ENCODE data around the gene DNAJC4. TPM values are rescaled to one million over a fixed set of nuclear protein-coding genes. Genes with fewer than 3 reads are reported as not detected.

Gene DNAJC4
- total and polyA plus RNA-seq, 9 of the 15 experiments (the other 6 are each of a cell fraction or from before 2014, with no cell fraction given): 4.0 to 32.6 (median 19.9) TPM

- TF ChIP-seq, protein P1, sequence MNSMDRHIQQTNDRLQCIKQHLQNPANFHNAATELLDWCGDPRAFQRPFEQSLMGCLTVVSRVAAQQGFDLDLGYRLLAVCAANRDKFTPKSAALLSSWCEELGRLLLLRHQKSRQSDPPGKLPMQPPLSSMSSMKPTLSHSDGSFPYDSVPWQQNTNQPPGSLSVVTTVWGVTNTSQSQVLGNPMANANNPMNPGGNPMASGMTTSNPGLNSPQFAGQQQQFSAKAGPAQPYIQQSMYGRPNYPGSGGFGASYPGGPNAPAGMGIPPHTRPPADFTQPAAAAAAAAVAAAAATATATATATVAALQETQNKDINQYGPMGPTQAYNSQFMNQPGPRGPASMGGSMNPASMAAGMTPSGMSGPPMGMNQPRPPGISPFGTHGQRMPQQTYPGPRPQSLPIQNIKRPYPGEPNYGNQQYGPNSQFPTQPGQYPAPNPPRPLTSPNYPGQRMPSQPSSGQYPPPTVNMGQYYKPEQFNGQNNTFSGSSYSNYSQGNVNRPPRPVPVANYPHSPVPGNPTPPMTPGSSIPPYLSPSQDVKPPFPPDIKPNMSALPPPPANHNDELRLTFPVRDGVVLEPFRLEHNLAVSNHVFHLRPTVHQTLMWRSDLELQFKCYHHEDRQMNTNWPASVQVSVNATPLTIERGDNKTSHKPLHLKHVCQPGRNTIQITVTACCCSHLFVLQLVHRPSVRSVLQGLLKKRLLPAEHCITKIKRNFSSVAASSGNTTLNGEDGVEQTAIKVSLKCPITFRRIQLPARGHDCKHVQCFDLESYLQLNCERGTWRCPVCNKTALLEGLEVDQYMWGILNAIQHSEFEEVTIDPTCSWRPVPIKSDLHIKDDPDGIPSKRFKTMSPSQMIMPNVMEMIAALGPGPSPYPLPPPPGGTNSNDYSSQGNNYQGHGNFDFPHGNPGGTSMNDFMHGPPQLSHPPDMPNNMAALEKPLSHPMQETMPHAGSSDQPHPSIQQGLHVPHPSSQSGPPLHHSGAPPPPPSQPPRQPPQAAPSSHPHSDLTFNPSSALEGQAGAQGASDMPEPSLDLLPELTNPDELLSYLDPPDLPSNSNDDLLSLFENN (IDR thresholded peaks at IDR 0.05; ENCODE audit: low read depth in 2 of 2, low read length in 2 of 2): no peak
- TF ChIP-seq, protein P2, sequence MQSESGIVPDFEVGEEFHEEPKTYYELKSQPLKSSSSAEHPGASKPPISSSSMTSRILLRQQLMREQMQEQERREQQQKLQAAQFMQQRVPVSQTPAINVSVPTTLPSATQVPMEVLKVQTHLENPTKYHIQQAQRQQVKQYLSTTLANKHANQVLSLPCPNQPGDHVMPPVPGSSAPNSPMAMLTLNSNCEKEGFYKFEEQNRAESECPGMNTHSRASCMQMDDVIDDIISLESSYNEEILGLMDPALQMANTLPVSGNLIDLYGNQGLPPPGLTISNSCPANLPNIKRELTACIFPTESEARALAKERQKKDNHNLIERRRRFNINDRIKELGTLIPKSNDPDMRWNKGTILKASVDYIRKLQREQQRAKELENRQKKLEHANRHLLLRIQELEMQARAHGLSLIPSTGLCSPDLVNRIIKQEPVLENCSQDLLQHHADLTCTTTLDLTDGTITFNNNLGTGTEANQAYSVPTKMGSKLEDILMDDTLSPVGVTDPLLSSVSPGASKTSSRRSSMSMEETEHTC (IDR thresholded peaks at IDR 0.05): no peak
- no peak for TF ChIP-seq NFYB (IDR thresholded peaks at IDR 0.05; ENCODE audit: extremely low read depth, insufficient read length)
- TF ChIP-seq, protein P3, sequence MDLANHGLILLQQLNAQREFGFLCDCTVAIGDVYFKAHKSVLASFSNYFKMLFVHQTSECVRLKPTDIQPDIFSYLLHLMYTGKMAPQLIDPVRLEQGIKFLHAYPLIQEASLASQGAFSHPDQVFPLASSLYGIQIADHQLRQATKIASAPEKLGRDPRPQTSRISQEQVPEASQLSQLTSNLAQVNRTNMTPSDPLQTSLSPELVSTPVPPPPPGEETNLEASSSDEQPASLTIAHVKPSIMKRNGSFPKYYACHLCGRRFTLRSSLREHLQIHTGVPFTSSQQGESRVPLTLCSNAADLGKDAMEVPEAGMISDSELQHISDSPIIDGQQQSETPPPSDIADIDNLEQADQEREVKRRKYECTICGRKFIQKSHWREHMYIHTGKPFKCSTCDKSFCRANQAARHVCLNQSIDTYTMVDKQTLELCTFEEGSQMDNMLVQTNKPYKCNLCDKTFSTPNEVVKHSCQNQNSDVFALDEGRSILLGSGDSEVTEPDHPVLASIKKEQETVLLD (IDR thresholded peaks at IDR 0.05): no peak; the same call in 1 of the 2 replicates
- peak; percentile 48 for TF ChIP-seq MAFK (IDR thresholded peaks at IDR 0.05; ENCODE audit: low read length)
- no peak; the same call in 1 of the 2 replicates for TF ChIP-seq FOXO4 (CRISPR knock-in tag; IDR thresholded peaks at IDR 0.05)
- TF ChIP-seq BRF1 (IDR thresholded peaks at IDR 0.05; ENCODE audit: borderline replicate concordance, extremely low read depth, insufficient read length): no peak
- TF ChIP-seq ILF3 (IDR thresholded peaks at IDR 0.05; ENCODE audit: borderline replicate concordance): 0 out of 2 replicates have a peak, but pooled peaks have one; percentile 1
- TF ChIP-seq ZZZ3 (IDR thresholded peaks at IDR 0.05): no peak
- TF ChIP-seq NR2C2 (CRISPR knock-in tag; IDR thresholded peaks at IDR 0.05): peak; percentile 99
- TF ChIP-seq NR2C2 (tag; IDR thresholded peaks at IDR 0.05): peak; percentile 99
- TF ChIP-seq STAT5B (CRISPR knock-in tag; IDR thresholded peaks at IDR 0.05): no peak
- TF ChIP-seq MED1 (CRISPR knock-in tag; IDR thresholded peaks at IDR 0.05; ENCODE audit: borderline replicate concordance): no peak
- peak; percentile 16 to 48 (median 37); a peak in 4 of 6 replicates for TF ChIP-seq CTCF (IDR thresholded peaks at IDR 0.05 in 2 of 3, conservative IDR thresholded peaks at IDR 0.05 in 1 of 3; ENCODE audit: insufficient read depth in 2 of 3, low read depth in 1 of 3, low read length in 3 of 3)
- TF ChIP-seq SMAD2 (IDR thresholded peaks at IDR 0.05; ENCODE audit: low read depth, low read length): no peak
- no peak for TF ChIP-seq RBM14 (IDR thresholded peaks at IDR 0.05; ENCODE audit: borderline replicate concordance, insufficient read depth, low read depth, low read length)
Observed at GRCh38 chr11:64269540-64270220, 39.3 kb downstream of the DNAJC4 start (continued).
